K562 (cell line): Measurements from ENCODE around the gene PKD1L1. TPM values are rescaled to one million over a fixed set of nuclear protein-coding genes. Genes with fewer than 3 reads are reported as not detected.

Experiments used
- ATAC-seq: fragments of 200-7000 bp; cut with Tn5 transposase; 3 replicates; pipeline ENCODE4 v1.9.1; 2020; ENCODE audit warnings: moderate library complexity
- BruUV-seq: library from RNA; stranded (reverse); fragments of 400-500 nt; replicated peaks from 2 replicates; lab custom pipeline; 2021; lab: Mats Ljungman, UMichigan
- CTCF ChIA-PET: fragments of 300-600 bp; formaldehyde crosslinking; extraction: SDS; loops from one replicate; lab custom pipeline; 2021; ENCODE audit warnings: low intra/inter-chr PET ratio; lab: Yijun Ruan, JAX
- POLR2A ChIA-PET: fragments of 300-600, 350-650 bp; sonication (Branson Sonifier 250); formaldehyde crosslinking; extraction: SDS; loops from one replicate; lab custom pipeline; 2021; ENCODE audit warnings: antibody characterized with exemption, inconsistent platforms; lab: Yijun Ruan, JAX
- DNase-seq, 4 experiments: peaks; one replicate each; pipeline versions ENCODE4 v3.0.0 to v3.0.0-alpha.2; 2011 to 2018; ENCODE audit warnings: low spot score in 3 of 4, mixed read lengths in 3 of 4; ENCODE audit errors: extremely low read depth in 1 of 4
- FAIRE-seq: peaks from 2 replicates; lab custom pipeline; 2011; peaks lifted over from hg19 to GRCh38; lab: Jason Lieb, UNC
- H2AFZ ChIP-seq: 2 replicates; pipeline ENCODE4 v1.6.0; 2011; ENCODE audit warnings: low read depth, low read length, control low read depth, inconsistent platforms
- H3K27ac ChIP-seq: fragments of 200-600 bp; 3 replicates; pipeline ENCODE4 v1.8.0; 2011; ENCODE audit warnings: low read depth, mild to moderate bottlenecking, control low read depth, inconsistent platforms, low read length, moderate library complexity, mixed read lengths; ENCODE audit errors: extremely low read depth
- H3K27me3 ChIP-seq, 2 experiments: fragments of 300-600 bp in 1 of 2; 2 replicates in 1 of 2; 3 replicates in 1 of 2; pipeline versions ENCODE4 v1.6.0 to v1.8.0; 2011; ENCODE audit warnings: inconsistent platforms in 2 of 2, low read length in 2 of 2, mild to moderate bottlenecking in 1 of 2, mixed read lengths in 1 of 2, moderate library complexity in 1 of 2; ENCODE audit not compliant: control insufficient read depth in 2 of 2, insufficient read depth in 2 of 2
- H3K36me3 ChIP-seq: fragments of 300-600 bp; 3 replicates; pipeline ENCODE4 v1.8.0; 2011; ENCODE audit warnings: mild to moderate bottlenecking, low read length, inconsistent platforms; ENCODE audit not compliant: control insufficient read depth, insufficient read depth
- H3K4me1 ChIP-seq, 2 experiments: fragments of 200-600 bp in 1 of 2; replicated peaks in 1 of 2; 2 replicates in 1 of 2; 3 replicates in 1 of 2; pipeline versions ENCODE4 v1.5.1 to v1.8.0; 2011; ENCODE audit warnings: inconsistent platforms in 2 of 2, low read length in 2 of 2, mild to moderate bottlenecking in 1 of 2, mixed read lengths in 1 of 2, moderate library complexity in 1 of 2; ENCODE audit not compliant: control insufficient read depth in 2 of 2, insufficient read depth in 2 of 2
- H3K4me2 ChIP-seq: 2 replicates; pipeline ENCODE4 v1.6.1; 2011; ENCODE audit warnings: low read length, control low read depth, inconsistent platforms, mixed read lengths; ENCODE audit not compliant: insufficient read depth
- H3K4me3 ChIP-seq: fragments of 200-600 bp; sonication (generic), shearing (Covaris generic); 2 replicates; pipeline ENCODE4 v1.5.1; 2016; ENCODE audit warnings: control low read depth, inconsistent platforms
- H3K79me2 ChIP-seq: fragments of 200-600 bp; 3 replicates; pipeline ENCODE4 v1.8.0; 2011; ENCODE audit warnings: low read length, inconsistent platforms; ENCODE audit not compliant: control insufficient read depth, insufficient read depth
- H3K9ac ChIP-seq, 2 experiments: 2 replicates each; pipeline versions ENCODE4 v1.6.0 to v1.6.1; 2011; ENCODE audit warnings: low read depth in 2 of 2, low read length in 2 of 2, control low read depth in 1 of 2, inconsistent platforms in 1 of 2, mild to moderate bottlenecking in 1 of 2, mixed read lengths in 1 of 2; ENCODE audit not compliant: insufficient read depth in 1 of 2
- H3K9me1 ChIP-seq: one replicate; pipeline ENCODE4 v1.6.0; 2011; ENCODE audit warnings: inconsistent platforms, mild to moderate bottlenecking, low read length, moderate library complexity; ENCODE audit not compliant: control insufficient read depth, insufficient read depth
- H3K9me3 ChIP-seq: replicated peaks from 2 replicates; pipeline ENCODE4 v1.5.1; 2011; ENCODE audit warnings: low read depth, low read length, inconsistent platforms; ENCODE audit not compliant: control insufficient read depth, insufficient read depth
- H4K20me1 ChIP-seq: replicated peaks from 2 replicates; pipeline ENCODE4 v1.6.1; 2011; ENCODE audit warnings: low read length, inconsistent platforms, mixed read lengths; ENCODE audit not compliant: control insufficient read depth, insufficient read depth
- CBFA2T3 ChIP-seq: fragments of 450-650 bp; IDR thresholded peaks from 2 replicates; pipeline ENCODE4 v1.6.1; 2017
- CHCHD3 ChIP-seq: fragments of 250-450 bp; sonication (Bioruptor Pico); IDR thresholded peaks from 2 replicates; pipeline ENCODE4 v2.1.2; 2022; ENCODE audit warnings: mild to moderate bottlenecking
- HDAC2 ChIP-seq: fragments of 450-650 bp; IDR thresholded peaks from 2 replicates; pipeline ENCODE4 v1.6.1; 2016; ENCODE audit warnings: mild to moderate bottlenecking
- ILF3 ChIP-seq: fragments of 450-650 bp; IDR thresholded peaks from 2 replicates; pipeline ENCODE4 v1.6.1; 2018; ENCODE audit warnings: antibody characterized with exemption, mild to moderate bottlenecking, moderate library complexity, borderline replicate concordance
- ZNF41 ChIP-seq: fragments of 250-450 bp; sonication (Bioruptor Pico); conservative IDR thresholded peaks from 2 replicates; pipeline ENCODE4 v1.4.0; 2020; ENCODE audit warnings: mild to moderate bottlenecking
- WGBS: fragments of 100-300 bp; shearing (Covaris generic); methylation state at CpG from one replicate; pipeline ENCODE4 v1.1.6; 2016; ENCODE audit warnings: low coverage, mixed read lengths; ENCODE audit not compliant: insufficient coverage; ENCODE audit errors: missing lambda C conversion rate; 5-methylcytosine and 5-hydroxymethylcytosine counted together
- in situ Hi-C: fragments of 300-500 bp; cut with MboI; formaldehyde crosslinking; loops from 4 replicates; pipeline ENCODE4 v1.15.0; 2018; ENCODE audit warnings: inconsistent platforms, mixed read lengths
- intact Hi-C: fragments of 100-400 bp; cut with micrococcal nuclease; formaldehyde crosslinking; loops from 2 replicates; pipeline ENCODE4 v1.14.2; 2022
- polyA plus RNA-seq, 8 experiments: library from polyadenylated mRNA; depleted of rRNA in 4 of 8; stranded (reverse) in 5 of 8; unstranded in 3 of 8; fragments of >200 nt; fragmentation: Nextera tagmentation in 2 of 8; fragmentation: Illumina TruSeq in 1 of 8; extraction: Ambion mirVana in 2 of 8; extraction: Trizol in 1 of 8; gene quantifications; 2 replicates each; pipeline versions ENCODE4 v1.2.1 to v1.2.3, GENCODE V29; 2011 to 2014; ENCODE audit warnings: inconsistent platforms in 1 of 8, missing spikeins in 1 of 8
- total RNA-seq, 7 experiments: library from RNA; depleted of rRNA in 6 of 7; stranded (reverse); fragments of >200 nt in 6 of 7; fragmentation: Illumina TruSeq in 2 of 7; extraction: Trizol in 2 of 7; gene quantifications; 2 replicates each; pipeline versions ENCODE4 v1.2.1 to v1.2.3, GENCODE V29; 2011 to 2021; ENCODE audit warnings: low replicate concordance in 1 of 7
- TF ChIP-seq, protein P1 (sequence below): fragments of 450-650 bp; formaldehyde crosslinking; IDR thresholded peaks from 2 replicates; pipeline ENCODE4 v1.4.0; 2022; ENCODE audit warnings: missing genetic modification characterization

The PKD1L1 gene
- total and polyA plus RNA-seq, 9 of the 15 experiments (the other 6 are each of a cell fraction or from before 2014, with no cell fraction given) = 0.01 to 0.02 TPM; not detected in 7

DNA sequence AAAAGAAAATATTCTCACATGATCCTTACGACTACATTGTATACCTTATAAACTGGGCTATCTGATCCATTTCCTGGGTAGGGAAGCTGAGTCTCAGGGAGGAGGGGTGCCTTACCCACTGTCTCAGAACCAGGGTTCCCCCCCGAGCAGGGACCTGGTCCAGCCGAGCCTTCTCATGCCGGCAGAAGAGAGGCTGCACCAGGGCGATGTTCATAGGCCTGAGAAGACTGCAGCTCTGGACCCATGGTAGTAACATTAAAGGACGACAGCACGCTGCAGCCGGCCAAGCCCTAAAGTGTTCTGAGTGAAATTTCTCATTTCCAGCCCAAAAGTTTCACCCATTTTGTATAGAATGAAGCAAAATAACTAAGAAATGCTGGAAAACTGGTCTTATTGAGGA lies 203.4 kb downstream of the PKD1L1 start:
- no peaks in the 10 kb centered on the region for H3K36me3 ChIP-seq
- CTCF ChIA-PET = no interaction called here
- ATAC-seq (no peak), FAIRE-seq (no peak), DNase-seq (no peak)
- no peaks in the 10 kb centered on the region for H3K9me1 ChIP-seq
- H3K9me3 ChIP-seq = no peaks in the 10 kb centered on the region
- no peaks in the 10 kb centered on the region for H3K79me2 ChIP-seq
- no peak overlapping the region for H3K4me3 ChIP-seq
- WGBS = 1% methylated on average over 8 of the region's 8 CpGs
- no peak overlapping the region for H2AFZ ChIP-seq
- H3K4me1 ChIP-seq = no peaks in the 10 kb centered on the region; a peak in 1 of 5 replicates
- no peaks in the 10 kb centered on the region for H4K20me1 ChIP-seq
- peaks cover 6 to 22% of the 10 kb centered on the region in 2 experiments; a peak in 3 of 5 replicates for H3K27me3 ChIP-seq
- H3K9ac ChIP-seq = no peak overlapping the region
- BruUV-seq = no TSS peak
- in situ Hi-C loops (no loop called here), intact Hi-C loops (no loop called here)
- TF ChIP-seq ILF3 (no peak), CBFA2T3 (no peak), HDAC2 (no peak), CHCHD3 (CRISPR knock-in tag) (no peak), ZNF41 (CRISPR knock-in tag) (no peak)
- TF ChIP-seq, protein P1, sequence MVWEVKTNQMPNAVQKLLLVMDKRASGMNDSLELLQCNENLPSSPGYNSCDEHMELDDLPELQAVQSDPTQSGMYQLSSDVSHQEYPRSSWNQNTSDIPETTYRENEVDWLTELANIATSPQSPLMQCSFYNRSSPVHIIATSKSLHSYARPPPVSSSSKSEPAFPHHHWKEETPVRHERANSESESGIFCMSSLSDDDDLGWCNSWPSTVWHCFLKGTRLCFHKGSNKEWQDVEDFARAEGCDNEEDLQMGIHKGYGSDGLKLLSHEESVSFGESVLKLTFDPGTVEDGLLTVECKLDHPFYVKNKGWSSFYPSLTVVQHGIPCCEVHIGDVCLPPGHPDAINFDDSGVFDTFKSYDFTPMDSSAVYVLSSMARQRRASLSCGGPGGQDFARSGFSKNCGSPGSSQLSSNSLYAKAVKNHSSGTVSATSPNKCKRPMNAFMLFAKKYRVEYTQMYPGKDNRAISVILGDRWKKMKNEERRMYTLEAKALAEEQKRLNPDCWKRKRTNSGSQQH (CRISPR knock-in tag) = no peak
- POLR2A ChIA-PET = no interaction called here
- H3K27ac ChIP-seq = no peak overlapping the region
- no peak overlapping the region for H3K4me2 ChIP-seq
